K562 (cell line): ENCODE measurements around the gene RETREG2.
A peak's percentile ranks its signal among the peaks of the same experiment; 100 is the strongest.

Experiments
- HDAC3 ChIP-seq: fragments of 450-650 bp; IDR thresholded peaks from 2 replicates; pipeline ENCODE4 v1.6.1; 2018; ENCODE audit warnings: borderline replicate concordance, mild to moderate bottlenecking, moderate library complexity; ENCODE audit not compliant: partially characterized antibody
- RBM22 ChIP-seq: fragments of 200-400 bp; formaldehyde crosslinking; IDR thresholded peaks from 2 replicates; pipeline ENCODE4 v1.6.1; 2018; ENCODE audit warnings: low read length, low read depth; ENCODE audit not compliant: poor library complexity, severe bottlenecking
- SMC3 ChIP-seq: conservative IDR thresholded peaks from 2 replicates; pipeline ENCODE4 v1.6.1; 2011; ENCODE audit warnings: low read depth, low read length, improper control_type of control experiment; ENCODE audit not compliant: insufficient read depth
- TAF1 ChIP-seq: IDR thresholded peaks from 2 replicates; pipeline ENCODE4 v1.6.1; 2011; ENCODE audit warnings: mild to moderate bottlenecking, low read length, moderate library complexity; ENCODE audit not compliant: insufficient read depth, control insufficient read depth, severe bottlenecking; ENCODE audit errors: extremely low read depth
- YY1 ChIP-seq, 3 experiments: IDR thresholded peaks; 2 replicates each; pipeline ENCODE4 v1.6.1; 2011; ENCODE audit warnings: low read length in 2 of 3, mild to moderate bottlenecking in 2 of 3, moderate library complexity in 2 of 3, borderline replicate concordance in 1 of 3, control low read depth in 1 of 3, low read depth in 1 of 3; ENCODE audit not compliant: insufficient read depth in 3 of 3, insufficient replicate concordance in 2 of 3, control insufficient read depth in 1 of 3, insufficient read length in 1 of 3; ENCODE audit errors: extremely low read depth in 1 of 3
- ZNF232 ChIP-seq: sonication (generic); formaldehyde crosslinking; IDR thresholded peaks from 2 replicates; pipeline ENCODE4 v1.8.0; 2022; ENCODE audit warnings: mild to moderate bottlenecking, missing genetic modification reagents

GRCh38 chr2:219155054-219155644 is 22.9 kb upstream of the RETREG2 start:
- TF ChIP-seq YY1 (IDR thresholded peaks at IDR 0.05; ENCODE audit: borderline replicate concordance in 1 of 3, control insufficient read depth in 1 of 3, extremely low read depth in 1 of 3, insufficient read depth in 3 of 3, insufficient read length in 1 of 3, insufficient replicate concordance in 2 of 3, low read depth in 1 of 3, low read length in 2 of 3): no peak
- TF ChIP-seq TAF1: no peak
- TF ChIP-seq SMC3: peak; percentile 75
- no peak for TF ChIP-seq RBM22
- TF ChIP-seq HDAC3: no peak
- no peak for TF ChIP-seq ZNF232
